Gastrocnemius medialis (tissue), 4 donors: ENCODE measurements around the gene LSAMP.

ENCODE experiments used
- POLR2A ChIP-seq, 2 donors: fragments of 450-650 bp; IDR thresholded peaks; one replicate each; pipeline ENCODE4 v1.6.1; 2017; ENCODE audit warnings: antibody characterized with exemption in 2 of 2, mild to moderate bottlenecking in 2 of 2, moderate library complexity in 2 of 2
- TF ChIP-seq, protein P1 (sequence below), 5 experiments: fragments of 450-650 bp in 3 of 5; fragments of 200-600 bp in 2 of 5; sonication (generic) in 2 of 5; IDR thresholded peaks in 4 of 5; conservative IDR thresholded peaks in 1 of 5; 1 replicate in 4 of 5; 2 replicates in 1 of 5; pipeline ENCODE4 v1.5.1; 2016 to 2019; ENCODE audit warnings: antibody characterized with exemption in 5 of 5, mild to moderate bottlenecking in 3 of 5, moderate library complexity in 3 of 5

DNA sequence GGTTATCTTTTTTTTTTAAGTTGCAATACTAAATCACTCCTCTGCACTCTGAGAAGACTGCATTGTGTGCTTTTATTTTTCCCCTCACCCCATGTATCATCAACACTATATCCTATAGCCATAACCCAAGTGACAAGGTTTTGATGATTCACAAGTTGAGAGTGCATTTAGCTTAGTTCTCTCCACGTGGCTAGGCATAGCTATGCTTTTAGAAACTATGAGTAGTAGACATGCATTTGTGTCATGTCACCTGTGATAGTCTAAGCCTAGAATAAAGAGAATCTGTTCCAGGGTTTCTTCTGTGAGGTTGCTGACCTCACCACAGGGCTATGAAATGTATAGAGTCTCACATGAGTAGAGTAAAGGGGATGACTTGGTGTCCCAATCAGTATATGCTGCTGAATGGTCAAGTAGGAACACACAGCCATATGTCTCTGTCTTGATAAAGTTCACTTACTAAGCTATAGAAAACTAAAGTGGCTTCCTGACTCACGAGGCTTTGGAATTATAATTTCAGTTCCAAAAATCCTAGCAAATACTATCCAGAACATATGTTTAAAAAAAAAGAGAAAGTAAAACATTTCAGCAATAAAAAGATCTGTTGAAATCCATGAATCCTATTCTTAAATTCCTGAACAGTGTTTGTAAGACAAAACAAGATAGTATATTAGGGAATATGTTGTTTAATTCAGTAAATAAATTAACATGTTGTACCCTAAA, 206.3 kb downstream of the LSAMP start:
- TF ChIP-seq, protein P1, sequence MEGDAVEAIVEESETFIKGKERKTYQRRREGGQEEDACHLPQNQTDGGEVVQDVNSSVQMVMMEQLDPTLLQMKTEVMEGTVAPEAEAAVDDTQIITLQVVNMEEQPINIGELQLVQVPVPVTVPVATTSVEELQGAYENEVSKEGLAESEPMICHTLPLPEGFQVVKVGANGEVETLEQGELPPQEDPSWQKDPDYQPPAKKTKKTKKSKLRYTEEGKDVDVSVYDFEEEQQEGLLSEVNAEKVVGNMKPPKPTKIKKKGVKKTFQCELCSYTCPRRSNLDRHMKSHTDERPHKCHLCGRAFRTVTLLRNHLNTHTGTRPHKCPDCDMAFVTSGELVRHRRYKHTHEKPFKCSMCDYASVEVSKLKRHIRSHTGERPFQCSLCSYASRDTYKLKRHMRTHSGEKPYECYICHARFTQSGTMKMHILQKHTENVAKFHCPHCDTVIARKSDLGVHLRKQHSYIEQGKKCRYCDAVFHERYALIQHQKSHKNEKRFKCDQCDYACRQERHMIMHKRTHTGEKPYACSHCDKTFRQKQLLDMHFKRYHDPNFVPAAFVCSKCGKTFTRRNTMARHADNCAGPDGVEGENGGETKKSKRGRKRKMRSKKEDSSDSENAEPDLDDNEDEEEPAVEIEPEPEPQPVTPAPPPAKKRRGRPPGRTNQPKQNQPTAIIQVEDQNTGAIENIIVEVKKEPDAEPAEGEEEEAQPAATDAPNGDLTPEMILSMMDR (IDR thresholded peaks at IDR 0.05 in 4 of 5, conservative IDR thresholded peaks at IDR 0.05 in 1 of 5): no peak
- no peak for TF ChIP-seq POLR2A (IDR thresholded peaks at IDR 0.05)
